H9 (cell line): Measurements from ENCODE around the gene ERICH2. TPM values are rescaled to one million over a fixed set of nuclear protein-coding genes. Genes with fewer than 3 reads are reported as not detected.

Experiments
- DNase-seq: peaks from one replicate; pipeline ENCODE4 v3.0.0-alpha.2; 2017
- H2AFZ ChIP-seq: one replicate; pipeline ENCODE4 v1.6.1; 2013; ENCODE audit warnings: mild to moderate bottlenecking, low read length, control low read depth, moderate library complexity
- H2AK5ac ChIP-seq: 2 replicates; pipeline ENCODE4 v1.6.1; 2013; ENCODE audit warnings: low read length, control low read depth, mixed read lengths; ENCODE audit not compliant: insufficient read length
- H2BK120ac ChIP-seq: one replicate; pipeline ENCODE4 v1.6.1; 2013; ENCODE audit warnings: low read depth, mild to moderate bottlenecking, low read length, control low read depth, inconsistent platforms; ENCODE audit not compliant: poor library complexity, severe bottlenecking
- H2BK12ac ChIP-seq: 2 replicates; pipeline ENCODE4 v1.6.1; 2013; ENCODE audit warnings: low read length, control low read depth, mixed read lengths, low read depth; ENCODE audit not compliant: insufficient read length
- H2BK15ac ChIP-seq: 2 replicates; pipeline ENCODE4 v1.6.1; 2013; ENCODE audit warnings: low read depth, low read length, control low read depth
- H2BK20ac ChIP-seq: one replicate; pipeline ENCODE4 v1.6.1; 2013; ENCODE audit warnings: low read depth, mild to moderate bottlenecking, low read length, control low read depth, inconsistent platforms; ENCODE audit not compliant: poor library complexity, severe bottlenecking
- H2BK5ac ChIP-seq: 2 replicates; pipeline ENCODE4 v1.6.1; 2013; ENCODE audit warnings: low read length, control low read depth, mixed read lengths; ENCODE audit not compliant: insufficient read length
- H3K14ac ChIP-seq: 2 replicates; pipeline ENCODE4 v1.6.1; 2013; ENCODE audit warnings: low read length, control low read depth; ENCODE audit not compliant: insufficient read depth
- H3K18ac ChIP-seq: 2 replicates; pipeline ENCODE4 v1.6.1; 2013; ENCODE audit warnings: low read depth, mild to moderate bottlenecking, mixed read lengths, low read length, control low read depth; ENCODE audit not compliant: insufficient read length
- H3K23ac ChIP-seq: 2 replicates; pipeline ENCODE4 v1.6.1; 2013; ENCODE audit warnings: low read length, control low read depth, mixed read lengths, low read depth; ENCODE audit not compliant: insufficient read length
- H3K23me2 ChIP-seq: 2 replicates; pipeline ENCODE4 v1.6.1; 2013; ENCODE audit warnings: low read depth, mild to moderate bottlenecking, mixed read lengths, low read length, control low read depth; ENCODE audit not compliant: insufficient read length, poor library complexity, severe bottlenecking
- H3K27ac ChIP-seq: 2 replicates; pipeline ENCODE4 v1.5.1; 2013; ENCODE audit warnings: low read length, control low read depth, mixed read lengths, low read depth; ENCODE audit not compliant: insufficient read length
- H3K27me3 ChIP-seq: 2 replicates; pipeline ENCODE4 v1.6.1; 2013; ENCODE audit warnings: low read length, control low read depth, inconsistent platforms; ENCODE audit not compliant: insufficient read depth
- H3K4ac ChIP-seq: 2 replicates; pipeline ENCODE4 v1.6.1; 2013; ENCODE audit warnings: low read depth, mild to moderate bottlenecking, control low read depth, inconsistent platforms, low read length, moderate library complexity
- H3K4me1 ChIP-seq: 2 replicates; pipeline ENCODE4 v1.6.1; 2013; ENCODE audit warnings: low read length, control low read depth, inconsistent platforms; ENCODE audit not compliant: insufficient read depth
- H3K4me2 ChIP-seq: 2 replicates; pipeline ENCODE4 v1.6.1; 2013; ENCODE audit warnings: low read length, control low read depth, mixed read lengths; ENCODE audit not compliant: insufficient read length, insufficient read depth
- H3K56ac ChIP-seq: 2 replicates; pipeline ENCODE4 v1.6.1; 2013; ENCODE audit warnings: low read depth, mild to moderate bottlenecking, mixed read lengths, low read length, control low read depth; ENCODE audit not compliant: insufficient read length
- H3K79me1 ChIP-seq: 2 replicates; pipeline ENCODE4 v1.6.1; 2013; ENCODE audit warnings: low read depth, mild to moderate bottlenecking, moderate library complexity, low read length, control low read depth, inconsistent platforms; ENCODE audit not compliant: insufficient read depth, poor library complexity, severe bottlenecking
- H3K79me2 ChIP-seq: 2 replicates; pipeline ENCODE4 v1.6.1; 2013; ENCODE audit warnings: low read length, control low read depth, inconsistent platforms; ENCODE audit not compliant: insufficient read depth
- H3K9ac ChIP-seq: 2 replicates; pipeline ENCODE4 v1.6.1; 2013; ENCODE audit warnings: low read length, control low read depth, mixed read lengths; ENCODE audit not compliant: insufficient read length; ENCODE audit errors: extremely low read depth
- H3K9me3 ChIP-seq: one replicate; pipeline ENCODE4 v1.6.1; 2013; ENCODE audit warnings: low read depth, low read length, inconsistent platforms; ENCODE audit not compliant: control insufficient read depth
- H3T11ph ChIP-seq: one replicate; pipeline ENCODE4 v1.6.1; 2013; ENCODE audit warnings: mild to moderate bottlenecking, low read length, control low read depth, inconsistent platforms
- H4K20me1 ChIP-seq: one replicate; pipeline ENCODE4 v1.6.1; 2013; ENCODE audit not compliant: control insufficient read depth, insufficient read length, insufficient read depth
- H4K5ac ChIP-seq: 2 replicates; pipeline ENCODE4 v1.6.1; 2013; ENCODE audit warnings: low read depth, mild to moderate bottlenecking, mixed read lengths, low read length, control low read depth; ENCODE audit not compliant: insufficient read length
- H4K8ac ChIP-seq: replicated peaks from 2 replicates; pipeline ENCODE4 v1.6.1; 2013; ENCODE audit warnings: low read length, control low read depth, mixed read lengths, low read depth; ENCODE audit not compliant: insufficient read length
- H4K91ac ChIP-seq: 2 replicates; pipeline ENCODE4 v1.6.1; 2013; ENCODE audit warnings: low read depth, mild to moderate bottlenecking, moderate library complexity, mixed read lengths, low read length, control low read depth; ENCODE audit not compliant: insufficient read length
- H3K27ac Mint-ChIP-seq, 3 experiments: 2 replicates in 2 of 3; 3 replicates in 1 of 3; pipeline ENCODE4 v1.8.0; 2020 to 2021; ENCODE audit warnings: mixed read lengths in 3 of 3, mild to moderate bottlenecking in 1 of 3, moderate library complexity in 1 of 3
- H3K27me3 Mint-ChIP-seq: 2 replicates; pipeline ENCODE4 v1.8.0; 2021; ENCODE audit warnings: low read depth, mild to moderate bottlenecking, moderate library complexity, mixed read lengths
- H3K36me3 Mint-ChIP-seq, 3 experiments: 2 replicates in 2 of 3; 3 replicates in 1 of 3; pipeline ENCODE4 v1.8.0; 2020 to 2021; ENCODE audit warnings: low read depth in 3 of 3, mixed read lengths in 3 of 3; ENCODE audit not compliant: insufficient read depth in 1 of 3
- H3K4me1 Mint-ChIP-seq, 2 experiments: 2 replicates each; pipeline ENCODE4 v1.8.0; 2020; ENCODE audit warnings: mixed read lengths in 2 of 2
- H3K4me3 Mint-ChIP-seq, 2 experiments: 2 replicates in 1 of 2; 3 replicates in 1 of 2; pipeline ENCODE4 v1.8.0; 2020 to 2021; ENCODE audit warnings: mild to moderate bottlenecking in 2 of 2, mixed read lengths in 2 of 2, moderate library complexity in 1 of 2
- H3K9me3 Mint-ChIP-seq, 2 experiments: 2 replicates in 1 of 2; 3 replicates in 1 of 2; pipeline ENCODE4 v1.8.0; 2020; ENCODE audit warnings: mild to moderate bottlenecking in 2 of 2, mixed read lengths in 2 of 2, moderate library complexity in 1 of 2
- CTCF ChIP-seq: fragments of 200-600 bp; sonication (generic); conservative IDR thresholded peaks from 3 replicates; pipeline ENCODE4 v1.8.0; 2021; ENCODE audit warnings: antibody characterized with exemption, mild to moderate bottlenecking
- WGBS: extraction: QIAGEN DNeasy Blood & Tissue Kit; methylation state at CpG from one replicate; pipeline ENCODE4 v1.1.7; 2013; ENCODE audit warnings: missing lambda C conversion rate, low lambda C conversion rate, mixed read lengths; ENCODE audit not compliant: insufficient read length; ENCODE audit errors: extremely low coverage; 5-methylcytosine and 5-hydroxymethylcytosine counted together
- total RNA-seq: library from RNA; stranded (reverse); gene quantifications from 2 replicates; pipeline ENCODE4 v1.2.1, GENCODE V29; 2021

The ERICH2 gene
- total RNA-seq, 1 experiment from 2014 or later, result 1.2 TPM

- peak; percentile 55 for DNase-seq
- Histone ChIP-seq H2AFZ (no peak overlapping the region), H3K23ac (no peak overlapping the region), H3K79me1 (no peaks in the 10 kb centered on the region), H3K18ac (no peak overlapping the region), H3K14ac (no peak overlapping the region), H3K9ac (no peak overlapping the region), H3K9me3 (no peaks in the 10 kb centered on the region), H2BK15ac (no peak overlapping the region), H2BK120ac (no peak overlapping the region), H3K23me2 (peaks cover 49% of the 10 kb centered on the region), H3K27me3 (peaks cover 90% of the 10 kb centered on the region), H4K5ac (no peak overlapping the region), H3K79me2 (no peaks in the 10 kb centered on the region), H2AK5ac (no peak overlapping the region), H3K4me1 (0 out of 2 replicates have a peak, but pooled peaks cover 2% of the 10 kb centered on the region), H4K91ac (no peak overlapping the region), H2BK20ac (no peak overlapping the region), H3K27ac (no peak overlapping the region), H4K8ac (no peak overlapping the region), H4K20me1 (peaks cover 5% of the 10 kb centered on the region), H2BK5ac (no peak overlapping the region), H3K4me2 (peak overlapping the region; percentile 87), H2BK12ac (no peak overlapping the region), H3T11ph (no peak overlapping the region), H3K56ac (no peak overlapping the region), H3K4ac (no peak overlapping the region)
- H3K27me3 Mint-ChIP-seq, result peaks cover 100% of the 10 kb centered on the region
- H3K9me3 Mint-ChIP-seq, result peaks cover 0 to 4% of the 10 kb centered on the region in 2 experiments; a peak in 4 of 5 replicates
- no CpG with 5 or more reads among the region's 18 CpGs for WGBS
- peaks cover 0 to 2% (median 0%) of the 10 kb centered on the region in 3 experiments; a peak in 2 of 7 replicates for H3K36me3 Mint-ChIP-seq
- peak overlapping the region; percentile 23 to 82; a peak in 4 of 5 replicates for H3K4me3 Mint-ChIP-seq
- H3K27ac Mint-ChIP-seq, result no peak overlapping the region
- TF ChIP-seq CTCF, result no peak
- peaks cover 45 to 50% of the 10 kb centered on the region in 2 experiments for H3K4me1 Mint-ChIP-seq
Measured at GRCh38 chr2:170820757-170821530, 50.8 kb downstream of the ERICH2 start.
